ENCODE data around the gene PCBP1.
"Not testable (repeated sequence)": the region's sequence is repeated elsewhere in the genome, so short reads cannot be mapped to it uniquely, and the experiment has no call there.

PCBP1 gene

GRCh38 chr2:70101174-70101573 is 13.9 kb downstream of the PCBP1 start:
- no peak for DNase-seq

- DNase-seq: not testable (repeated sequence)
These were observed 14.4 kb downstream of the PCBP1 start for GRCh38 chr2:70101686-70102085.

- not testable (repeated sequence) for DNase-seq
These were observed 15.1 kb downstream of the PCBP1 start for GRCh38 chr2:70102323-70102905.

- DNase-seq: no peak
These were observed 16.3 kb downstream of the PCBP1 start for GRCh38 chr2:70103531-70104061.

GRCh38 chr2:70104231-70105111 is 17.2 kb downstream of the PCBP1 start:
- peak; percentile 56 for DNase-seq

- DNase-seq: not testable (repeated sequence)
These were observed 18.9 kb downstream of the PCBP1 start for GRCh38 chr2:70106138-70106537.

GRCh38 chr2:70110397-70110796 is 23.1 kb downstream of the PCBP1 start:
- not testable (repeated sequence) for DNase-seq

GRCh38 chr2:70111752-70112591 is 24.7 kb downstream of the PCBP1 start:
- DNase-seq: peak; percentile 70

- no peak for DNase-seq
These were observed 26.2 kb downstream of the PCBP1 start for GRCh38 chr2:70113359-70114070.

- DNase-seq: no peak
These were observed 28.6 kb downstream of the PCBP1 start for GRCh38 chr2:70115646-70116442.

GRCh38 chr2:70116936-70117552 is 29.8 kb downstream of the PCBP1 start:
- peak; percentile 71 for DNase-seq

- DNase-seq: peak; percentile 85
These were observed 31.6 kb downstream of the PCBP1 start for GRCh38 chr2:70118798-70119454.

- peak; percentile 89 for DNase-seq
These were observed 34.5 kb downstream of the PCBP1 start for GRCh38 chr2:70121627-70122372.

GRCh38 chr2:70122470-70122869 is 35.2 kb downstream of the PCBP1 start:
- no peak for DNase-seq

GRCh38 chr2:70123051-70123828 is 36.0 kb downstream of the PCBP1 start:
- peak; percentile 37 for DNase-seq

- no peak for DNase-seq
These were observed 36.5 kb downstream of the PCBP1 start for GRCh38 chr2:70123829-70124116.

- DNase-seq: peak; percentile 62
These were observed 37.8 kb downstream of the PCBP1 start for GRCh38 chr2:70124983-70125480.

GRCh38 chr2:70125498-70125898 is 38.2 kb downstream of the PCBP1 start:
- DNase-seq: no peak

GRCh38 chr2:70126413-70126812 is 39.1 kb downstream of the PCBP1 start:
- no peak for DNase-seq
